Measurements from ENCODE around the gene ASL. TPM values are rescaled to one million over a fixed set of nuclear protein-coding genes. Genes with fewer than 3 reads are reported as not detected.

Gene ASL
- total RNA-seq, 2 experiments from 2014 or later: 15.5 to 19.4 TPM

DNA sequence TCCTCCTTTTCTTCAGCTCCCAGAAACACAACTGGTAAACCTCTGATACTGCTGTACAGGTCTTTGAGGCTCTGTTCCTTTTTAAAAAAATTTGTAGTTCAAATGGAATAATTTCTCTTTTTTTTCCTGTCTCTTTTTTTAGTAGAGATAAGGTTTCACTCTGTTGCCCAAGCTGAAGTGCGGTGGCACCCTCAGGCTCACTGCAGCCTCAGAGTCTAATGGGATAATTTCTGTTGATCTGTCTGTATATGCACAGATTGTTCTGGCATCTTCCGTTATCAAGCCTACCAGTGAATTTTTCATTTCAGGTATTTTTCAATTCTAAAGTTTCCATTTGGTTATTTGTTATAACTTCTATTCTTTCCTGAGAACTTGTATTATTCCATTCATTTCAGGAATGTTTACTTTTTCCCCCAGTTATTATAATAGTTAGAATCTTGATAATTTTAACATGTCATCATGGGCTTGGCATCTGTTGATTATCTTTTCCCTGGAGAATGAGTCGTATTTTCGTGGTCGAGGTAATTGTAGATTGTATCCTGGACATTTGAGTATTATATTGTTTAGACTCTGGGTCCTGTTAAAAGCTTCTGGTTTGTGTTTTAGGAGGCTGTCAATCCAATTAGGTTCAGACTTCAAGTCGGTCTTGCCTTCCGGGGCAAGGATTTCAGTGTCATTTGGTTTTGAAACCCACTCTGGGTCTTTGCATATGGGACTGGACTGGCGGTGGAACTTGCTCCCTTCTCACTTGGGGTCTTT is 63.6 kb downstream of the ASL start:
- TF ChIP-seq, protein P1, sequence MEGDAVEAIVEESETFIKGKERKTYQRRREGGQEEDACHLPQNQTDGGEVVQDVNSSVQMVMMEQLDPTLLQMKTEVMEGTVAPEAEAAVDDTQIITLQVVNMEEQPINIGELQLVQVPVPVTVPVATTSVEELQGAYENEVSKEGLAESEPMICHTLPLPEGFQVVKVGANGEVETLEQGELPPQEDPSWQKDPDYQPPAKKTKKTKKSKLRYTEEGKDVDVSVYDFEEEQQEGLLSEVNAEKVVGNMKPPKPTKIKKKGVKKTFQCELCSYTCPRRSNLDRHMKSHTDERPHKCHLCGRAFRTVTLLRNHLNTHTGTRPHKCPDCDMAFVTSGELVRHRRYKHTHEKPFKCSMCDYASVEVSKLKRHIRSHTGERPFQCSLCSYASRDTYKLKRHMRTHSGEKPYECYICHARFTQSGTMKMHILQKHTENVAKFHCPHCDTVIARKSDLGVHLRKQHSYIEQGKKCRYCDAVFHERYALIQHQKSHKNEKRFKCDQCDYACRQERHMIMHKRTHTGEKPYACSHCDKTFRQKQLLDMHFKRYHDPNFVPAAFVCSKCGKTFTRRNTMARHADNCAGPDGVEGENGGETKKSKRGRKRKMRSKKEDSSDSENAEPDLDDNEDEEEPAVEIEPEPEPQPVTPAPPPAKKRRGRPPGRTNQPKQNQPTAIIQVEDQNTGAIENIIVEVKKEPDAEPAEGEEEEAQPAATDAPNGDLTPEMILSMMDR (IDR thresholded peaks at IDR 0.05): no peak
- intact Hi-C loops (cut with micrococcal nuclease): no loop called here
- Mint-ChIP-seq H3K27ac (no peak overlapping the region), H3K36me3 (ENCODE audit: low read depth) (peaks cover 53% of the 10 kb centered on the region), H3K4me1 (ENCODE audit: low read depth) (no peaks in the 10 kb centered on the region), H3K9me3 (no peaks in the 10 kb centered on the region), H3K4me3 (no peak overlapping the region), H3K27me3 (no peaks in the 10 kb centered on the region)
- ChIA-PET CTCF (no interaction called here), POLR2A (no interaction called here)
- DNase-seq (no peak), ATAC-seq (no peak)

DNA sequence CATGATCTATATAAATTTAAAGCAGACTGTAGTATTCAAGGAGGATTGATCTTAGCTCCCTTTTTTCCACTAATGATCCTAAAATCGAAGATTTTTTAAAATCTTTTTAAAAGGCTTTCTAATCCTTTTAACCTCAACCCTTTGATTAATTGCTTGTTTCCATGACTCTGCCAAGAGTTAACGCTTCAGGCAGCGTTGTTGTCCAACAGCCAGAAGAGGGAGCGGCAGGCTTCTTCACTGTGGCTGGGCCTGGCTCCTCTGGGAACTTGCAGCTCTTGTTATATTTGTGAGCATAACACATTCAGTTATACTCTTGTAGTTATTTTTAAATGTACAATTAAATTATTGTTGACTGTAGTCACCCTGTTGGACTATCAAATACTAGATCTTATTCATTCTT is 65.3 kb downstream of the ASL start:
- no peak overlapping the region for H3K4me3 Mint-ChIP-seq
- H3K4me1 Mint-ChIP-seq (ENCODE audit: low read depth): no peaks in the 10 kb centered on the region
- ATAC-seq (no peak), DNase-seq (no peak)
- peaks cover 52% of the 10 kb centered on the region for H3K36me3 Mint-ChIP-seq (ENCODE audit: low read depth)
- TF ChIP-seq, protein P1 (IDR thresholded peaks at IDR 0.05): no peak
- H3K9me3 Mint-ChIP-seq: no peaks in the 10 kb centered on the region
- no peak overlapping the region for H3K27ac Mint-ChIP-seq
- ChIA-PET CTCF (no interaction called here), POLR2A (interaction anchor here (1.4 kb wide), 1 partner anchor 10 kb away, joined by 3 read pairs; no protein-coding TSS in a partner anchor)
- no peaks in the 10 kb centered on the region for H3K27me3 Mint-ChIP-seq
- intact Hi-C loops (cut with micrococcal nuclease): no loop called here

DNA sequence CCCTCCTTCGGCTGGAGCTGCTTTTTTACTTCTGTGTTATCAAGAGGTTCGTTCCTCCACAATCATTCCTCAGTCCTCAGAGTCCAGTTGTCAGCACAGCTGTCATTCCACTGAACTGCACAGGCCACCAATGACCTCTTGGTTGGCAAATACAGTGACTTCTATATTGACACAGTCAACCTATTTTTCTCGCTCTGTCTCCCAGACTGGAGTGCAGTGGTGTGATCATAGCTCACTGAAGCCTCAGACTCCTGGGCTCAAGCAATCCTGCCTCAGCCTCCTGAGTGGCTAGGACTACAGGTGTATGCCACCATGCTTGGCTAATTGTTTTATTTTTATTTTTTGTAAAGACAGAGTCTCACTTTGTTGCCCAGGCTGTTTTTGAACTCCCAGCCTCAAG is 66.7 kb downstream of the ASL start:
- peaks cover 6% of the 10 kb centered on the region for H3K4me1 Mint-ChIP-seq (ENCODE audit: low read depth)
- H3K4me3 Mint-ChIP-seq: no peak overlapping the region
- intact Hi-C loops (cut with micrococcal nuclease): no loop called here
- ATAC-seq: no peak
- DNase-seq: no peak
- no peaks in the 10 kb centered on the region for H3K9me3 Mint-ChIP-seq
- H3K27me3 Mint-ChIP-seq: no peaks in the 10 kb centered on the region
- H3K27ac Mint-ChIP-seq: no peak overlapping the region
- peaks cover 53% of the 10 kb centered on the region for H3K36me3 Mint-ChIP-seq (ENCODE audit: low read depth)
- POLR2A ChIA-PET: no interaction called here
- TF ChIP-seq, protein P1 (IDR thresholded peaks at IDR 0.05): no peak
- CTCF ChIA-PET: no interaction called here

DNA sequence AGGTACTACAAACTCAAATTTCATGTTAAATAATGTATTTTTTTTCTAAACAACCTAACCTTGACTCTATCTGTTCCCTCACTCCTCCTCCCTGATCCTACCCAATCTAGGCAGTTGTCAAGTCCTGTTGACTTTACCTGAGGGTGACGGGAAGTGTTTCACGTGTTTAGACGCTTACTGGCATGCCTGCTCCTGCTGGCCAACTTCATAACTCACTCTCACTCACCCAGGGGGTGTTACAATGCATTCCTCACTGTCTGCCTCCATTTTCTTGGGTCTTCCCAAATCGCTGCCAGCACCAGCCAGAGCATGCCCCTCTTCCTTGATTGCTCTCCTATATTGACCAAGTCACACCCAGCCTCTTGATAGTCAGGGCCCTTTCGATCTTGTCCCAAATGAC is 67.4 kb downstream of the ASL start:
- CTCF ChIA-PET: no interaction called here
- no peak overlapping the region for H3K27ac Mint-ChIP-seq

More for the DNA sequence above, 67.4 kb downstream of the ASL start:
- H3K4me3 Mint-ChIP-seq: no peak overlapping the region
- POLR2A ChIA-PET: no interaction called here
- H3K36me3 Mint-ChIP-seq (ENCODE audit: low read depth): peaks cover 50% of the 10 kb centered on the region
- intact Hi-C loops (cut with micrococcal nuclease): no loop called here
- H3K27me3 Mint-ChIP-seq: no peaks in the 10 kb centered on the region
- H3K9me3 Mint-ChIP-seq: no peaks in the 10 kb centered on the region
- DNase-seq: no peak
- H3K4me1 Mint-ChIP-seq (ENCODE audit: low read depth): peaks cover 11% of the 10 kb centered on the region
- ATAC-seq: no peak
- TF ChIP-seq, protein P1 (IDR thresholded peaks at IDR 0.05): no peak

Other genes starting within 250 kb of the ASL start
- gene VKORC1L1, start 202.7 kb upstream of the ASL start, total RNA-seq: 10 to 100 TPM; 13.5 to 13.8 TPM
- 10 to 100 TPM; 42.0 to 48.6 TPM for gene GUSB, start 93.6 kb upstream of the ASL start, total RNA-seq
- 10 to 100 TPM; 25.5 to 25.9 TPM for gene CRCP, start 39.0 kb downstream of the ASL start, total RNA-seq
- 1 to 10 TPM; 2.4 TPM for gene TPST1, start 129.5 kb downstream of the ASL start, total RNA-seq